ENCODE results near the gene ARL6IP1.

The ARL6IP1 gene

DNA sequence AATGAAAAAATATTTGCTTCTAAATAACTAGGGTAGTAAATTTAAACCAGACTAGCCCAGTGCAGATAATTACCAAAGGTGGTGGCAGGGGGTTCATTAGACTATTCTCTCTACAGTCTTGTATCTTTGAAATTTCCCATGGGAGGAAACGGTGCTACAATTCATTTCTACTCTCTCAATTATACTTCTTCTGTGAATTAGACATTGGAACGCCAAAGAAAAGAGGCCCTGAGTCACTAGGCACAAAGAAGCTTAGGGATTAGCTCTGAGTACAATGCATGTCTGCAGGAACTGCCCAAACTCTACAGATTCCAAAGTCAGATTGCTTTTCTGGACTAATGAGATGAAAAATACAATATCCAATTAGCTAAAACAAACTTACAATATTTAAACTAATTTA is 30.7 kb upstream of the ARL6IP1 start:
- Histone ChIP-seq H3K27me3 (ENCODE audit: insufficient read depth, poor library complexity, severe bottlenecking) (no peaks in the 10 kb centered on the region), H3K9me3 (ENCODE audit: severe bottlenecking) (no peaks in the 10 kb centered on the region), H3K27ac (ENCODE audit: poor library complexity, severe bottlenecking) (no peak overlapping the region), H3K4me1 (ENCODE audit: insufficient read depth, poor library complexity, severe bottlenecking) (no peaks in the 10 kb centered on the region), H3K4me3 (ENCODE audit: severe bottlenecking) (no peak overlapping the region), H3K36me3 (ENCODE audit: low read depth) (peaks cover 96% of the 10 kb centered on the region)
- ATAC-seq (ENCODE audit: low read depth) (no peak), DNase-seq (ENCODE audit: low spot score) (no peak)
- TF ChIP-seq, protein P1, sequence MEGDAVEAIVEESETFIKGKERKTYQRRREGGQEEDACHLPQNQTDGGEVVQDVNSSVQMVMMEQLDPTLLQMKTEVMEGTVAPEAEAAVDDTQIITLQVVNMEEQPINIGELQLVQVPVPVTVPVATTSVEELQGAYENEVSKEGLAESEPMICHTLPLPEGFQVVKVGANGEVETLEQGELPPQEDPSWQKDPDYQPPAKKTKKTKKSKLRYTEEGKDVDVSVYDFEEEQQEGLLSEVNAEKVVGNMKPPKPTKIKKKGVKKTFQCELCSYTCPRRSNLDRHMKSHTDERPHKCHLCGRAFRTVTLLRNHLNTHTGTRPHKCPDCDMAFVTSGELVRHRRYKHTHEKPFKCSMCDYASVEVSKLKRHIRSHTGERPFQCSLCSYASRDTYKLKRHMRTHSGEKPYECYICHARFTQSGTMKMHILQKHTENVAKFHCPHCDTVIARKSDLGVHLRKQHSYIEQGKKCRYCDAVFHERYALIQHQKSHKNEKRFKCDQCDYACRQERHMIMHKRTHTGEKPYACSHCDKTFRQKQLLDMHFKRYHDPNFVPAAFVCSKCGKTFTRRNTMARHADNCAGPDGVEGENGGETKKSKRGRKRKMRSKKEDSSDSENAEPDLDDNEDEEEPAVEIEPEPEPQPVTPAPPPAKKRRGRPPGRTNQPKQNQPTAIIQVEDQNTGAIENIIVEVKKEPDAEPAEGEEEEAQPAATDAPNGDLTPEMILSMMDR (IDR thresholded peaks at IDR 0.05; ENCODE audit: poor library complexity, severe bottlenecking) = no peak

DNA sequence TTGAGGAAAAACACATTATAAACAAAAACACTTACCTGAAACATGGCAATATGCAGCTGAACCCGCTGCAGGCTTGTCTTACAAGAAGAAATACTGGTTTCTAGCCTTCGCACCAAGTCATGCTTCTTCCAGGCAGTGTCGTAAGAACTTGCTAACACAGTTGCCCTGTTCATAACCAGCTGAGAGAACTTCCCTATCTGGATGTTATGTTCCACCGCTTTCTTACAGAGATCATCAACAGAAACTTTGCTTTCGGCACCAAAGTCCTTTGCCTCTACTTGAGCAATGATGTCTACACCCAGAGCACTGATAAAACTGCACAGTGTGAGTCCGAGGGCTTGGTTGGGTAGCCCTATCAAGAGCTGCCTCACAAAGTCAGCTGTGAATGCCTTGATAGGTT is 27.9 kb upstream of the ARL6IP1 start:
- no peak overlapping the region for H3K27ac ChIP-seq (ENCODE audit: poor library complexity, severe bottlenecking)
- no peak for DNase-seq (ENCODE audit: low spot score)
- peaks cover 71% of the 10 kb centered on the region for H3K36me3 ChIP-seq (ENCODE audit: low read depth)
- TF ChIP-seq, protein P1 (IDR thresholded peaks at IDR 0.05; ENCODE audit: poor library complexity, severe bottlenecking) = no peak
- H3K4me3 ChIP-seq (ENCODE audit: severe bottlenecking) = no peak overlapping the region
- ATAC-seq (ENCODE audit: low read depth) = no peak
- no peaks in the 10 kb centered on the region for H3K4me1 ChIP-seq (ENCODE audit: insufficient read depth, poor library complexity, severe bottlenecking)
- H3K9me3 ChIP-seq (ENCODE audit: severe bottlenecking) = no peaks in the 10 kb centered on the region
- H3K27me3 ChIP-seq (ENCODE audit: insufficient read depth, poor library complexity, severe bottlenecking) = no peaks in the 10 kb centered on the region

GRCh38 chr16:18827890-18828289 is 26.5 kb upstream of the ARL6IP1 start:
- DNase-seq (ENCODE audit: low spot score) = no peak
- TF ChIP-seq, protein P1 (IDR thresholded peaks at IDR 0.05; ENCODE audit: poor library complexity, severe bottlenecking) = no peak
- Histone ChIP-seq H3K27ac (ENCODE audit: poor library complexity, severe bottlenecking) (no peak overlapping the region), H3K4me3 (ENCODE audit: severe bottlenecking) (no peak overlapping the region), H3K9me3 (ENCODE audit: severe bottlenecking) (no peaks in the 10 kb centered on the region), H3K4me1 (ENCODE audit: insufficient read depth, poor library complexity, severe bottlenecking) (no peaks in the 10 kb centered on the region), H3K27me3 (ENCODE audit: insufficient read depth, poor library complexity, severe bottlenecking) (no peaks in the 10 kb centered on the region), H3K36me3 (ENCODE audit: low read depth) (peaks cover 58% of the 10 kb centered on the region)
- ATAC-seq (ENCODE audit: low read depth) = no peak

DNA sequence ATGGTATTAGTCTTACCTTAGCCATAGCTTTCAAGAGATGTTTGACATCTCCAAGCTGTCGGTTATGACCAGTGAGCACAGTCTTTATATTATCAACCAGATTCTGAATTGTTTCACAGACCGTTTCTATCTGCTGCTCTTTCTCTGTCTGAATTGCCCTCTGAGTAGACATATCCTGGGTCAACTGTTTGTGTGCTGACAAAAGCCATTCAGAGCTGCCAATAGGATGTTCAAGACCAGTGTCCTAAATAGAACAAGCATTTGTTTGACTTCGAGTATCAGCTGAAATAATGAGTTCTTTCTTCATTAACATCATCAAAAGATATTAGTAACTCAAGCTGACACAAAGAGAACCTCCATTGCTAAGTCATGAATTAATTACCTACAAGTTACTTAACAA is 14.9 kb upstream of the ARL6IP1 start:
- no peak overlapping the region for H3K4me3 ChIP-seq (ENCODE audit: severe bottlenecking)
- TF ChIP-seq, protein P1 (IDR thresholded peaks at IDR 0.05; ENCODE audit: poor library complexity, severe bottlenecking) = no peak
- ATAC-seq (ENCODE audit: low read depth) = no peak
- H3K4me1 ChIP-seq (ENCODE audit: insufficient read depth, poor library complexity, severe bottlenecking) = no peaks in the 10 kb centered on the region
- no peak overlapping the region for H3K27ac ChIP-seq (ENCODE audit: poor library complexity, severe bottlenecking)
- no peak for DNase-seq (ENCODE audit: low spot score)
- H3K36me3 ChIP-seq (ENCODE audit: low read depth) = peaks cover 92% of the 10 kb centered on the region
- no peaks in the 10 kb centered on the region for H3K27me3 ChIP-seq (ENCODE audit: insufficient read depth, poor library complexity, severe bottlenecking)
- no peaks in the 10 kb centered on the region for H3K9me3 ChIP-seq (ENCODE audit: severe bottlenecking)

- Histone ChIP-seq H3K27me3 (ENCODE audit: insufficient read depth, poor library complexity, severe bottlenecking) (no peaks in the 10 kb centered on the region), H3K36me3 (ENCODE audit: low read depth) (peaks cover 95% of the 10 kb centered on the region), H3K4me1 (ENCODE audit: insufficient read depth, poor library complexity, severe bottlenecking) (no peaks in the 10 kb centered on the region), H3K4me3 (ENCODE audit: severe bottlenecking) (no peak overlapping the region), H3K27ac (ENCODE audit: poor library complexity, severe bottlenecking) (no peak overlapping the region), H3K9me3 (ENCODE audit: severe bottlenecking) (no peaks in the 10 kb centered on the region)
- ATAC-seq (ENCODE audit: low read depth) (no peak), DNase-seq (ENCODE audit: low spot score) (no peak)
- TF ChIP-seq, protein P1 (IDR thresholded peaks at IDR 0.05; ENCODE audit: poor library complexity, severe bottlenecking) = no peak
These were observed 10.6 kb upstream of the ARL6IP1 start for GRCh38 chr16:18811925-18812324.
